Gastrocnemius medialis (tissue), 4 donors: ENCODE results near the gene CLDN19.

Experiments used
- POLR2A ChIP-seq, 2 donors: fragments of 450-650 bp; IDR thresholded peaks; one replicate each; pipeline ENCODE4 v1.6.1; 2017; ENCODE audit warnings: antibody characterized with exemption in 2 of 2, mild to moderate bottlenecking in 2 of 2, moderate library complexity in 2 of 2
- TF ChIP-seq, protein P1 (sequence below), 5 experiments: fragments of 450-650 bp in 3 of 5; fragments of 200-600 bp in 2 of 5; sonication (generic) in 2 of 5; IDR thresholded peaks in 4 of 5; conservative IDR thresholded peaks in 1 of 5; 1 replicate in 4 of 5; 2 replicates in 1 of 5; pipeline ENCODE4 v1.5.1; 2016 to 2019; ENCODE audit warnings: antibody characterized with exemption in 5 of 5, mild to moderate bottlenecking in 3 of 5, moderate library complexity in 3 of 5

DNA sequence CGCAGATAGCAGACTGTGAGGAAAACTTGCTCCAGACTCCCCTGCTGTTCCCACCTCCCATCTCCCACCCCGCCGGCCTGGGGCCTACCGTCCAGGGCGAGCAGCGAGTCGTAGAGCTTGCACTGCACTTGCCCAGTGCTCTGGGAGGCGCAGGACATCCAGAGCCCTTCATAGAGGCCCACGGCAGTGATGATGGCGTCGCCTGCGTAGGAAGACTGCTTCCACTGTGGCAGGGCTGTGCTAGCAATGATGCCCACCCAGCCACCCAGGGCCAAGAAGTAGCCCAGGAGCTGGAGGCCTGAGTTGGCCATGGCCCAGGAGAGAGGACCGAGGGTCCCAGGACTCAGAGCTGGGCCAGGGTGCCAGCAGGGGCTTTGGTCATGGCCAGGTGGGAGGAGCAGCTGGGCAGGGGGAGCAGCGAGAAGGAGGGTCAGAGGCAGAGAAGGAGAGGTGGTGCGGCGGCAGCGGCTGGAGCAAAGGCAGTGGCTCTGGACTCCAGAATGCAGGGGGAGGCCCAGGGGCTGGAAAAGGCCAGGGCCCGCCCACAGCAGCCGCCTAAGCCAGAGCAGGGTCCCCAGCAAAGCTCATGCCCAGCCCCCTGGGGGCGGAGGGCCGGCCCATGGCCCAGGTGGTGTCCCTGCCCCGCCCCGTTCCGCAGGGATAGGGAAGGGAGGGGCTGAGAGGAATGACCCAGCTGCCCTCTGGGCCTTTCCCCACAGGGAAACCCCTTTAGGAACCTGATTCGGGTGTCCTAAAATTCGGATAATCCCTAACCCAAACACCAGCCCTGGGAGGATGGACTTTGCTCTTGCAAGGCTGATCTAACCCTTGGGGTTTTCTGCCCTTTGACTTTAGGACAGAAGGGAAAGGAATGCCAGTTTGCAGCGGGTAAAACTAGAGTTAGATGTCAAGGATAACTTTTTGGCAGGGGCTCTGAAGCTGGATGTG, at the start of gene CLDN19:
- TF ChIP-seq, protein P1, sequence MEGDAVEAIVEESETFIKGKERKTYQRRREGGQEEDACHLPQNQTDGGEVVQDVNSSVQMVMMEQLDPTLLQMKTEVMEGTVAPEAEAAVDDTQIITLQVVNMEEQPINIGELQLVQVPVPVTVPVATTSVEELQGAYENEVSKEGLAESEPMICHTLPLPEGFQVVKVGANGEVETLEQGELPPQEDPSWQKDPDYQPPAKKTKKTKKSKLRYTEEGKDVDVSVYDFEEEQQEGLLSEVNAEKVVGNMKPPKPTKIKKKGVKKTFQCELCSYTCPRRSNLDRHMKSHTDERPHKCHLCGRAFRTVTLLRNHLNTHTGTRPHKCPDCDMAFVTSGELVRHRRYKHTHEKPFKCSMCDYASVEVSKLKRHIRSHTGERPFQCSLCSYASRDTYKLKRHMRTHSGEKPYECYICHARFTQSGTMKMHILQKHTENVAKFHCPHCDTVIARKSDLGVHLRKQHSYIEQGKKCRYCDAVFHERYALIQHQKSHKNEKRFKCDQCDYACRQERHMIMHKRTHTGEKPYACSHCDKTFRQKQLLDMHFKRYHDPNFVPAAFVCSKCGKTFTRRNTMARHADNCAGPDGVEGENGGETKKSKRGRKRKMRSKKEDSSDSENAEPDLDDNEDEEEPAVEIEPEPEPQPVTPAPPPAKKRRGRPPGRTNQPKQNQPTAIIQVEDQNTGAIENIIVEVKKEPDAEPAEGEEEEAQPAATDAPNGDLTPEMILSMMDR (IDR thresholded peaks at IDR 0.05 in 4 of 5, conservative IDR thresholded peaks at IDR 0.05 in 1 of 5), result no peak
- TF ChIP-seq POLR2A (IDR thresholded peaks at IDR 0.05), result no peak
